OCI-M2 (cell line): ENCODE measurements around the gene IL1R1.

Experiments
- DNase-seq: peaks from one replicate; lab custom pipeline; 2025; ENCODE audit not compliant: unreplicated experiment; lab: John Stamatoyannopoulos, UW

IL1R1 gene

GRCh38 chr2:102200539-102200938 is 58.0 kb downstream of the IL1R1 start:
- DNase-seq, result no peak

GRCh38 chr2:102204638-102205037 is 62.1 kb downstream of the IL1R1 start:
- no peak for DNase-seq

- DNase-seq, result no peak
Measured at GRCh38 chr2:102206666-102207341, 64.3 kb downstream of the IL1R1 start.

GRCh38 chr2:102208774-102209173 is 66.2 kb downstream of the IL1R1 start:
- no peak for DNase-seq

GRCh38 chr2:102209474-102209873 is 66.9 kb downstream of the IL1R1 start:
- DNase-seq, result no peak

GRCh38 chr2:102217032-102217431 is 74.5 kb downstream of the IL1R1 start:
- DNase-seq, result no peak

- no peak for DNase-seq
Measured at GRCh38 chr2:102224824-102225739, 82.5 kb downstream of the IL1R1 start.

GRCh38 chr2:102226171-102226570 is 83.6 kb downstream of the IL1R1 start:
- no peak for DNase-seq

GRCh38 chr2:102226612-102227391 is 84.3 kb downstream of the IL1R1 start:
- DNase-seq, result no peak

GRCh38 chr2:102229141-102229769 is 86.7 kb downstream of the IL1R1 start:
- no peak for DNase-seq
